Stimulated activated CD4-positive, alpha-beta T cell treated with anti-CD3 and anti-CD28 coated beads, Interleukin-12 subunit alpha, Interleukin-12 subunit beta, amount 100 ng/mL, for 24 hours (primary cell): ENCODE results near the gene NSDHL.
"Not testable (repeated sequence)": the region's sequence is repeated elsewhere in the genome, so short reads cannot be mapped to it uniquely, and the experiment has no call there.

ENCODE experiments used
- DNase-seq, 2 experiments: peaks; one replicate each; pipeline ENCODE4 v3.0.0-alpha.2; 2020; ENCODE audit warnings: low read depth in 2 of 2

NSDHL gene

DNA sequence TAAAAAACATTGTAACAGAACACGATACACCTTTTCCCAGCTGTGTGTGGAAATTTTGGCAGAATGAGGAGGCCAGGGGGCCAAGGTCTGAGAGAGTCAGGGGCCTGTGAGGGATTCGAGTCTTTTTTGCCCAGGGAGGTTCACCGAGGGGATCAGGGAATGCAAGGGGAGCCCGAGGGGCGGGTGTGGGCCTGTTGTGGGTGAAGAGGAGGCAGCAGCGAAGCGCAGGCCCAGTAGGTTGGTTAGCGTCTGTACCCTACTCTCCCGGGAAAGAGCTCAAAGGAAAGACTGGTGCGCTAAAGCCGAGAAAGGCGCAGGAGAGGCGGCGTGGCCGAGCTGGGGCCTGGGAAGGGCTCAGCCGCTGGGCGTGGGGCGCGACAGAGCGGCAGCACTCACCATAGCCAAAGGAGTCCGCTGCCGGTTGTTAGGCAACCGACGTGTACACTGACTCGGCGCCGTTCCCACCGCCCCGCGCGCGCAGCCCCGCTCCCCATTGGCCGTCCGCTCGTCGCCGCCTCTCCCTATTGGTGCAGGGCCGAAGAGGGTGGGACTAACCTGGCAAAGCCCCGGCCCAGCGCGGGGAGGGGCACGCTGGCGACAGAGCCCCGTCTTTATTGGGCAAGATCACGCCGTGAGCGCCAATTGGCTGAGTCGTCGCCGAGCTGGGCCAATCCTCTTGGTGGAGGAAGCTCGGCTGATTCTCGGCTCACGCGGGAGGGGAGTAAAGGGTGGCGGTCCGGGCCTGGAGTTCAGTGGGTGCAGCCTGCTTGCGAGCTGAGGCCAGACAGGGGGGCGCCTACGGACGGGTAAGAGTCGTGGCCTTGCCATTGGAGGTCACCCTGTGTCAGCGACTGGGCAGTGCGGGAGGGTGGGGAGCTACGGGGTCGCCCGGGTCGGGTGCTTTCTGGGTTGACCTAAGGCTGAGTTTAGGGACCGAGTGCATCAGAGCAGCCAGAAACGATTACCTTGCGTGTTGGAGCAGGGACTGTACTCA lies at the start of gene NSDHL, which contains the start of gene CETN2:
Gene NSDHL (plus strand): TSS at position 752 of the 994 bp plus-strand sequence. CDS start 15,262 bp downstream, outside the sequence.
Gene CETN2 (minus strand): TSS at position 446 of the 994 bp plus-strand sequence. CDS start 47 bp downstream, at position 399.
- peak; percentile 85 to 86 for DNase-seq

DNA sequence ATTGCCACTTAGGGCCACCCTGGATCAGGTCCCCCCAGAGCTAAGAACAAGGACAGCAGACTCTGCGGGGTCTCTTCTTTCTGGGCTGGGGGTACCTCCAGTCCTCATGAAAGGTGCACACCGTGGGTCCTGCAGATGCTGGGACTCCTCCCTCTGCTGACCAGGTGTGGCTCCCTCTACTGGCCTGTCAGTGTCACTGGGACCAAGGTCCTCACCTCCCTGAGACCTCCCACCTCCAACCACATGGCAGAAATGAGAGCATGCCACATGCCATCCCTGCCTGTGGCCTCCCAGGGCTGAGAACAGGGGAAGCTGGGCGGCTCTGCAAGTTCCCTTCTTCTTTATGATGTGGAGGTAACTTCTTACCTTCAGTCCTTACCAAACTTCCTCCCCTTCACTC lies 43.8 kb upstream of the NSDHL start:
- not testable (repeated sequence) for DNase-seq

DNA sequence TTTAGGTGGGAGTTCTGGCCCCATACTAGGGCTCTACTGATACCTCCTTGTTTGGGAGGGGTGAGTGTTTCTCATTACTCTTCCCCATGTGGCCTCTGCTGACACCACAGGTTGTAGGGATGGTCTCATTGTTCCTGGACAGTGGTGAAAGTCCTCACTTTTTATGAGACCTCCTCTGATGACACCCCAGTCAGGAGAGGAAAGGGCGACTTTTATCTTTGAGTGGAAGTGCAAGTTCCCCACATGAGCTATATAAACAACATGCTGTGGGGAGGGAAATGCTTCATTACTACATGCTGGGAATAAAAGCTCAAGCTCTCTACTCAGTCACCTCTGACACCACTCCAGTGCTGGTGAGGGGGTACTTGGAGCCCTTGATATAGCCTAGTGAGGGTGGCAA lies 31.9 kb upstream of the NSDHL start:
- no peak for DNase-seq

DNA sequence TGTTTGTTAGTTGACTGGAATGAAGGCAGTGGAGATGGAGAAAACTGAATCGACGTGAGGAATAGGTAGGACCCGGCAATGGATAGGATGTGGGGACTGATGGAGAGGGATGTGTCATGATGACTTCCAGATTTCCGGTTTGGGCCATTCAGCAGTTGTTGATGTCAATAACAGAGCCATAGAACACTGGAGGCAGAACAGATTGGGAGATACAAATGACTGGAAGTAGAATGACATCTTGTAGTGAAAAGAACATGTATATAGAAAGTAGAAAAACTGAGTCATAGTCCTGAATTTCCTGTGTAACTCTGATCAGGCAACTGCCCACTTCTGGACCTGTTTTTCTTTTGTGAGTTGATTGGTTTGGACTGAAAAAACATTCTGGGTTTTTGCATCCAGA lies 24.8 kb upstream of the NSDHL start:
- no peak for DNase-seq

DNA sequence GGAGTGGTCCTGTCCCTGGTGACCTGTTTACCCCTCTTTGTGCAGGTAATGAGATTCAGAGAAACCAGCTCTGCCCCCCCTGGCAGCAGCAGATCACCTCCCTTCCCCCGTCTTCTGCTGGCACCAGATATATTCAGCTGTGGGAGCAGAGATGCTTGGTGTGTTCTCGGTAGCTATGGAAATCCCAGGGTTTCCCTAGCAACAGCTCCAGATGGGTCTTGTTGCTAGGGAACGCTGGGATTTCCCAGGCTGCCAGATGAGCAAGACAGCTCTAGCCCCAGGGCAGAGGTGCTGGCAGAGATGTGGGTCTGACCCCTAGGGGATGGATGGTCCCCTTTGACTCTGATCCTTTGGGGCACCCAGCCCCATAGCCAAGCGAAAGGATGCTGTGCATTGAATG lies 20.5 kb upstream of the NSDHL start:
- no peak for DNase-seq

DNA sequence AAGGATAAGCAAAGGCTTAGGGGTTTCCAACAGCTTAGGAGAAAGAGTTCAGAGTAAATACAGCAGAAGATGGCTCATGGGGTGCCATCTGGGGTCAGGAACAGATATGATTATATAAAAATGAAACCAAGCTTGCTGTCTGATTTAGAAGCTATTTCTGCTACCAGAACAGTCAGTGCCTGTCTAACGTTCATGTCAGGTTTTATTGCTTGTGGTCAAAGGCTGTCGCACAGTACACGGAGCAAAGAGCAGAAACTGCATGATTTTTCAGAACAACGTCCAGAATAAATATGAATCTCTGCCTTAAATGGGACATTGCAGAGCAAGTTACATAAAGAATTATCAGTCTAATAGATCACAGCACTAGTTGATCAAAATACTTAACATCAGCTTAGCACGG lies 17.7 kb upstream of the NSDHL start:
- no peak for DNase-seq

DNA sequence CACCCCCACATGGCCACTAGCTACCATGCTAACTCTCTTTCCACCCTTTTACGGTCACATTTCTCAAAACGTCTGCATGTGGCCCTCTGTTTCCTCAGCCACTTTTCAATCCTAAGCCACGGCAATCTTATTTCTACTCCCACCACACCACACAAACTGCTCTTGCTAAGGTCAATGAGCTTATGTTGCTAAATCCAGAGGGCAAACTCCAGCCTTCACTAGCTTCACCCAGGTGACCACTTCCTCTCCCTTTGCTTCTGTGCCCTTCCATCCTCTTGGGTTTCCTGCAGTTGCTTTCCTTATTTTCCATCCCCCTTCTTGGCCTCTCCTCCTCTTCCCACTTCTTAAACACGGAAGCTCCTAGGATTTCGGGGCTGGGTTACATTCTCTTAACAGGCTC lies 16.8 kb upstream of the NSDHL start:
- no peak for DNase-seq

DNA sequence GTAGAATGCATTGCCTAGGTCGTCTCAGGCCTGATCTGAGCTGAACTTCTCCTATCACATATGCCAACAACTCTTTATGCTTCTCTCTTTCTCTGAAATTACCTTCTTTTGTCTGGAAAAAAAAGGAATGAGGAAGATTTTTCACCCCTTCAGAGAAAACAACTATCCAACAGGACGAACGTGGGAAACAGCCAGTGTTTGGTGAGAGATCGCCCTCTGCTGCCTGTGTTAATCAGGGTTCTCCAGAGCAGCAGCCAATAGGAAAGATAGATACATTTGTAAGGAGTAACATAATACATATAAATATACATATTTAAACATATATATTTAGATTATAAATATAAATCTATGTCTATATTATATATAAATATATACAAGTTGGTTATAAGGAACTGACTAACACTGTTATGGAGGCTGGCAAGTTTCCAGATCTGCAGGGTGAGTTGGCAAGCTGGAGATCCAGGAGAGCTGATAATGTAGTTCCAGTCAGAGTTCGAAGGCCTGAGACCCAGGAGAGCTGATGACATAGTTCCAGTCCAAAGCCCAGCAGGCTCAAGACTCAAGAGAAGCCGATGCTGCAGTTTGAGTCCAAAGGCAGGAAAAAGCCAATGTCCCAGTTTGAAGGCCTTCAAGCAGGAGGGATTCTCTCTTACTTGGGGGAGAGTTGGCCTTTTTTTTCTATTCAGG lies 13.6 kb upstream of the NSDHL start:
- DNase-seq = no peak

DNA sequence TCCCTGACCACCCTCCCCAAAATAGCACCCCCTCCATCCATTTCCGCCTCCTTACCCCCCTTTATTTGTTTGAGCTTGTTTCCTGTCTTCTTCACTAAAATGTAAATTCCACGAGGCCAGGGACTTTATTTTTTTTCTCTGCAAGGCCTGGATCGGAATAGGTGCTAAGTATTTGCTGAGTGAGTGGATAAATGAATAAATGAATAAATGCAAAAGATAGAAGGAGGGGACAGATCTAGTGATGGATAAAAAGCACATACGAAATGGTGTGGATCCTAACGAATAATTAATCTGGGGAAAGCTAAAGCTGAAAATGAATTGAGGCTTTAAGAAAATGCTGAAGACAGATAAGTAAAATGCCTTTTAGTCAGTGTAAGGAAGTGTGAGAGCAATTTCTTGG lies 12.5 kb upstream of the NSDHL start:
- DNase-seq = no peak

DNA sequence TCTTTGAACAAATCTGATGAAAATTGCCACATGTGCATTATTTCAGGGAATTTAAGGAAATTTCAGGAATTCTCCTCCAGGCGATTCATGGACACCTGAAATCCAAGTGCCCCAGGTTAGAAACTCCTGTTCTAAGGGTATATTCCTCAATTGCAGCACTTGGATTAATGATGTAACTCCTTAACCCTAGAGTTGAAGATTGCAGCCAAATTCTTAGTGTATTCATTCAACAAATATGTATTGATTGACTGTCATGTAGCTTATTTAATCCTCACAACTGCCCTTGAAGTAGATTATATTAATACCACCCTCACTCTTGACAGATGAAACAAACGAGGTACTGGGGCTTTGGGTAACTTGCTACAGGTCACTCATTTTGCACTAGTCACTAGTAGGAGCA lies 11.6 kb upstream of the NSDHL start:
- DNase-seq = no peak

DNA sequence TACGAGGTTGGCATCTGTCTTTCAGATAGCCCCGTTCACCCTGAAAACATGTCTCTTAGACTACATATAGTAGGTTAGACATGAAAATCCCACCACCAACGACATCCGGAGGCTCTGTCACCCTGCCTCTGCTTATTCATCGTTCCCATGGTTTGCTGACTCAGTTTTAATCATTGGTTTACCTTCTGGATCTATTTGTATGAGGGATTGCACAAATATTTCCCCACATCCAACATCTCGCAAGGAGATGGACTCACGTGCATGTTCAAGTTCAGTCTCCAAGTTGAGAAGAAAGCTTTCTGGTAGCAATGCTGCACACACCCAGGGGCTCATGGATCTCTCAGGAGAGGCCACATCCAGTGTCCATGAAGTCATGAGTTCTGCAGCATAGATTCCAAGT lies 11.1 kb upstream of the NSDHL start:
- DNase-seq = no peak

DNA sequence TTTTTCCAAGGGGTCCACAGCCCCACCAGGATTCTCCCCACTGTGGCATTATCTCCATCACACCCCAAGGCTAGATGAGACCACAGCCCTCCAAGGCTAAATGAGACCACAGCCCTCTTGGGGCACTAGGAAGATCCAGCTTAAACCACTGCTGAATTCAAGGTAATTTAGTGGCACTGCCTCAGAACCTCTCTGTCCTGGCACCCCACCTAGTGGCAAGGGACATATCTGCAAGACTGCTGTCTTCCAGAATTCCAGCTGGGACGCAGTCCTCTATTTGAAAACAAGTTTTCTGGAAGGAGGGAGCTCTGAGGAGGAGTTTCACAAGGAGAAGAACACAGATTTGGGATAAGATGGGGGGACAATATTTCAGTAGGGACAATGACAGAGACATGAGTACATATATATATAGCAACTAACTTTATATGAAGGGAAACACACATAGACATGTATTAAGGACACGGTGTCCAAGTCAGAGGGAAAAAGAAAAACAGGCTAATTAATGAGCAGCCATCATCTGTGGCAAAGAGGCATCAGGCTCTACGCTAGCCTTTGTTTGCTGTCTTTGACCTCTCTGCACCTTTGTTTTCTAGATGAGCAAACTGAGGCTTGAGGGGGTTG lies 9.6 kb upstream of the NSDHL start:
- DNase-seq = no peak

DNA sequence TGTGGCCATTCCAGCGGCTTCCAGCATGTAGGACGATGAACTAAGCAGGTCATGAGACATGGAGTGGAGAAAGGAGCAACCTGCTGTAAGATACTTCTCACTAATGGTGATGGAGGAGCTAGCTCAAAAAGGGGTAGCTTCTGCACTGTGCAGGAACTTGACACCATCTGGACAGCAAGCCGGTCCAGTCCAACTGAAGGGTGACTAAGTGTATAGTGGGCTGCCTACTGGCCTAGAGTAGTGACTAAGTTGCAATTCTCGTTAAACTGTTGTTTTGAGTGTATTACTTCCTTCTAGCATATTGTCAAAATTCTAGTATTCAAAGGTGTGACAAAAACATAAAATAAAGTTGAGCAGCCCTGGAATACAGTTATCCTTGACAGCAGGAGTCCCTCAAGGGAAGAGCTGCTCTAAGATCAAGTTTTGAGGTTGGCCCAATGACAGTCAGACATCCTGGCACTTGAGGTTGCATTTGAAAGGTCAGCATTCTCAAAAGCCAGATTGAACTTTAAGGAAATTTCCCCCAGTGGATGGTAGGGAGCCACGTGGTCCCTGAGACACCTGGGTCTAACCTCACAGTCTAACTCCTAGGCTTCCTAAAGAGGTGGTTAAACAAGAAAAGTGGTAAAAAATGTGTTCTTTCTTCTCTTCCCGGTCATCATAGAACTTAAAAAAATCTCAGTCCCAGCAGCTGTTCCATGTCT lies 8.3 kb upstream of the NSDHL start:
- no peak for DNase-seq

DNA sequence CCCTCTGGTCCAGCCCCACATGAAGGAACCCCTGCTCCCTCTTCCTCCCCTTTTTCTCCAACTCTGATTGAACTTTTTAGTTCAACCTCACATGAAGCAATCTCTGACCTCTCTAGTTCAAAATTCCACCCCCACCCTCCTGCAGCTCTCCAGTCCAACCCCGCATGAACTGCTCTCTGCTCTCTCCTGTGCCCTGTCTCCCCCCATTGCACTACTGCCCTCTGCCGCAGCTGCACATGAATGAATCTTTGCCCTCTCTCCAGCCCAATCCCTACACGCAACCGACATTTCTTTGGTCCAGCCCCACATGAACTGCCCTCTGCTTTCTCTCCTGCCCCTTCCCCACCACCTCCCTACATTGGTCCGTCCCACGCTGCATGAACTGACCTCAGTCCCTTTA lies 7.2 kb upstream of the NSDHL start:
- DNase-seq = no peak

DNA sequence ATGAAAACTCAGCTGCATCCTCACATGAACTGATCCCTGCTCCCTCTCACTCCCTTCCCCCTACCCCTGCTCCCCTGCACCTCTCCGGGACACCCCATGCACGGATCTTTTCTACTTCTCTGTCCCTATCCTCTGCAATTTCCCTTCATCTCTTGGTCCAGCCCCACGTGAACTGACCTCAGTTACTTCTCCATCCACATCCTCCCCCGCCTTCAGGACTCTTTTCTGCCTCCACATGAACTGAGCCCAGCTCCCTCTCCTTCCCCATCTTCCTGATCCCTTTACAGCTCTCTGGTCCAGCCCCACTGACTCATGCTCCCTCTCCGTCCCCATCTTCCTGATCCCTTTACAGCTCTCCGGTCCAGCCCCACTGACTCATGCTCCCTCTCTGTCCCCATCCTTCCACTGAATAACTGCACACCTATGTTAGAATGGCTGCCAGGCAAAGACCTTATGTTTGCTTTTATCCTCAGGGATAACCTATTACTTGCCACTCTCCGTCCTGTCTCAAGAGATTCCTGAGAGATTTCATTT lies 6.0 kb upstream of the NSDHL start:
- no peak for DNase-seq

DNA sequence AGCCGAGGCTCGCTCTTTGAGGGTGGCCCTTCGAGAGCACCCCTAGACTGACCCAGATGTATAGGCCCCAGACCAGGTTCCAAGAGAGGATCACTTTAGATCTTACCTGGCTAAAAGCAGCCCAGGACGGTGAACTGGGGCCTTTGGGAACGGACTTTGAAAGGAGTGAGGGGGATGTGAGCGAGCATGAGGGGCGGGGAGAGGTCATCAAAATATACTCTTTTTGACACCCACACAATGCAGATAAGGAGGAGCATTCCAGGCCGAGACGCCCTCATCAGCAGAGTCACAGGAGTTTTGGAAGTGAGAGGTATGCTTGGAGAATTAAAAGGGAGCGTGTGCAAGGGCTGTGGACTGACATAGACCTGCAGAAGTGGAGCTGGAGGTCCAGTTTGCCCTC lies 528 bp downstream of the NSDHL start:
- DNase-seq = no peak

DNA sequence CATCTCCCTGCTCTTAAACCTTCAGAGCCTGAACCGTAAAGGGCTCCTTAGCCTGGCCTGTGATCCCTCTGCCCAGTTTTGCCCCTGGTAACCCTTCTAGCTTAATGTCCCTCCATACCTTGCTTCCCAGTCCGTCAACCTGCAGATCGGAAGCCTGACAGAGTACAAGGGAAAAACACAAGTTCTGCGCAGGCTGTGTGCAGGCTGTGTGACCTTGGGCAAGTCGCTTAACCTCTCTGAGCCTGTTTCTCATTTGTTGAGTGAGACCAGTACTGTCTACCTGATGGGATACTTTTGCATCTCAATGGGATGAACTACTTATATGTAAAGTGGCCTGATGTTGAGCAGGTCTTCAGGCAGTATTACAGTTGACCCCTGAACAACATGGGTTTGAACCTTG lies 1.7 kb downstream of the NSDHL start:
- DNase-seq = no peak

DNA sequence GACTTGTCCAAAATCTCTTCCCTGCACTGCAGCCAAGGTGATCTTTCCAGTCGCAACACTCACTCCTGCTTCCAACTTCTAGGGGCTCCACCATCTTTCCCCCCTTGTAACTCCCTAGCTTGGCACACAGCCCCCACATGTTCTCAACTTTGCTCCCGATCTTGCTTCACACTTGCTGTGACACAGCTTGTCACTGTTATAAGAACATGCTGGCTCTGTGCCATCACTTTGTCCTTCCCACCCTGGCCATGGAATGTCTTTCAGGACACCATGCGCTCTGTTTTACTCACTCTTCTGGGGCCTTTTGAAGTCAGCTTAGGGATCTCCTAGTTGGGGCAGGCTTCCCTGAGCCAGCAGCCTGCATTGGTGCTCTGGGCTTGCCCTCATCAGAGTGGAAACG lies 2.5 kb downstream of the NSDHL start:
- no peak for DNase-seq

DNA sequence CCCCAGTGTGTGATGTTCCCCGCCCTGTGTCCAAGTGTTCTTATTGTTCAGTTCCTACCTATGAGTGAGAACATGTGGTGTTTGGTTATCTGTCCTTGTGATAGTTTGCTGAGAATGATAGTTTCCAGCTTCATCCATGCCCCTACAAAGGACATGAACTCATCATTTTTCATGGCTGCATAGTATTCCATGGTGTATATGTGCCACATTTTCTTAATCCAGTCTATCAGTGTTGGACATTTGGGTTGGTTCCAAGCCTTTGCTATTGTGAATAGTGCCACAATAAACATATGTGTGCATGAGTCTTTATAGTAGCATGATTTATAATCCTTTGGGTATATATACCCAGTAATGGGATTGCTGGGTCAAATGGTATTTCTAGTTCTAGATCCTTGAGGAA lies 4.6 kb downstream of the NSDHL start:
- DNase-seq = not testable (repeated sequence)

DNA sequence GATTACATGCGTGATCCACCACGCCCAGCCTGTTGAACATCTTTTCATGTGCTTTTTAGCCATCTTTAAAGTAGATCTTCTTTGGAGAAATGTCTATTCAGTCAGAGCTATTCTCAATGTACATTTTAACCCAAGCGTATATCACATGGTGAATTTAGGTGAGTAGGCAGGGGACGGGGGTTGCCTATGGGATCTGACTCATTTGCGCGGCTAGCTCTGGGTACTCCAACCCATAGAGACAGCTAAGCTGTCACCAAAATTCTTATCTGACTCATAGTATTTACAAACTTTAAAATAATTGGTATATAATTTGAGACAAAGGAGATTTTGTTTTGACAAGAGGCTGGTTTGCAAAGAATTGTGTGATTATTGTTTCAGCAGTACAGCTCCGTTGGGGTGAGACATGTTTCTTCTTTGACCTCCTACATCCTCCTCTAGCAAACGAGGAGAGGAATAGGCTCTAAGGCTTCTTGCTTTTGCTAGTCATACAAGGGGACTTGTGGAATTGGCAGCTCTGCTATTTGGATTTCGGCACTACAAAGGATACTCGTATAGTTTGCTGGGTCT lies 12.0 kb downstream of the NSDHL start:
- no peak for DNase-seq

DNA sequence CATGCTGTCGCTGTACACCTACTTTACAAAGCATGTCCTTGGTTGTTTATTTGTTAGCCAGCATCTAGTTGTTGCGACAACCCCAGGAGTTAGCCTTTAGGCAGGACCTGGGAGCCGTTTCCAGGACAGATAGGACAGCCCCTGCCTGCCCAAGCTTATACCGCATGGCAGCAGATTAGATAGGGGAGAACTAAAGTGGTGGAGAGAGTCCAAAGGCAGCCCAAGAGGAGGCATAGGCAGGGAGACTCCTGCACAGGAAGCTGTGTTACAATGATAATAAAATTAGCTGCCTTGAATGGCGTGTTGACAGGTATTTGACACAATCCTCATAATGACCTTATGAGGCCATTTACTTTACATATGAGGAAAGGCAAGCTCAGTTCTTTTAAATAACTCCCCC lies 13.0 kb downstream of the NSDHL start:
- no peak for DNase-seq
